ENCODE data around the gene FGF18. TPM values are rescaled to one million over a fixed set of nuclear protein-coding genes. Genes with fewer than 3 reads are reported as not detected.

The FGF18 gene
- total RNA-seq, 1 experiment from 2014 or later = 0.94 TPM

DNA sequence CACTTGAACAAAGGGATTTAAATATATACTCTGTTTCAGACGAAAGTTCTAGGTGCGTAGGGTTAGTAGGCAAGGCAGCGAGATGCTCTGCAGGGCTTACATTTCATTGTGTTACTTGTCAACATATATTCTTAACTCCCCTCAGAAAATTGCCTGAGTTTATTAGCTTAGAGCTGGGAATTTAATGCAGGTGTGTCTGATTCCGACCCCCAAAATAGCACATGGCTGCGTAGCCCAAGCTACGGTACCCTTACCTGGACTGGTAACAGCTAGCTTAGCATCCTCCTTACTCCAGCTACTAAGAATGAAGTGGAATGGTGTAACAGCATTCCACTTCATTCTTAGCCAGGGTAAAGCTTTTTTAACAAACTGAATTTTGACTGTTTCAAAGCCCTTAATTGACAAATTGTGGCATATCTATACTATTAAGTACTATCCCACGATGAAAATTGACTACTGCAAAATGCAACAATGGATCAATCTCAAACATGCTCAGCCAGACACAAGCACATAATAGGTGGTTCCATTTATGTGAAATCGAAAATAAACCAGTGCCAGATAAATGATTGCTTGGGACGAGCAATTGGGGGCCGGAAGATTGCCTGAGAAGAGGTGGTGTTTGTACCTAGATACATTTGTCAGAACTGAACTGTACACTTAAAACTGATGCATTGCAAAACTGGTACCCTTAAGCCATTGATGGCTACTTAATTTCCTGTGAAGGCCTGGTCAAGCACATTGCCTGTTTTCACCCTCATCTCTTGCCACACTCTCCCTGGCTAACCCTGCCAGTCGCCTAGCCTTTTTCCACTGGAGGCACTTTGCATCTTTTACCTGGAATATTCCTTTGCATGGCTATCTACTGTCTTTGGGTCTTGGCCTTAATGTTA lies 3.0 kb upstream of the FGF18 start:
- H3K4me3 Mint-ChIP-seq = no peak overlapping the region
- no peak for DNase-seq
- Histone ChIP-seq H2BK20ac (ENCODE audit: low read depth, low read length, poor library complexity, severe bottlenecking) (no peak overlapping the region), H4K91ac (ENCODE audit: insufficient read length, low read depth, low read length) (no peak overlapping the region), H3K4me1 (ENCODE audit: insufficient read depth, low read length) (no peaks in the 10 kb centered on the region; the same call in 1 of the 2 replicates), H3K9ac (ENCODE audit: extremely low read depth, insufficient read length, low read length) (no peak overlapping the region), H3K56ac (ENCODE audit: insufficient read length, low read depth, low read length) (no peak overlapping the region), H3K27ac (ENCODE audit: insufficient read length, low read depth, low read length) (no peak overlapping the region), H3K79me2 (ENCODE audit: insufficient read depth, low read length) (no peaks in the 10 kb centered on the region), H3K9me3 (ENCODE audit: control insufficient read depth, low read depth, low read length) (no peaks in the 10 kb centered on the region), H3K14ac (ENCODE audit: insufficient read depth, low read length) (no peak overlapping the region), H2BK5ac (ENCODE audit: insufficient read length, low read length) (no peak overlapping the region), H4K20me1 (ENCODE audit: control insufficient read depth, insufficient read depth, insufficient read length) (no peaks in the 10 kb centered on the region), H2BK12ac (ENCODE audit: insufficient read length, low read depth, low read length) (no peak overlapping the region), H2BK120ac (ENCODE audit: low read depth, low read length, poor library complexity, severe bottlenecking) (no peak overlapping the region), H3K27me3 (ENCODE audit: insufficient read depth, low read length) (peaks cover 11% of the 10 kb centered on the region; the same call in 1 of the 2 replicates), H3K23me2 (ENCODE audit: insufficient read length, low read depth, low read length, poor library complexity, severe bottlenecking) (peaks cover 16% of the 10 kb centered on the region), H3K23ac (ENCODE audit: insufficient read length, low read depth, low read length) (no peak overlapping the region), H3T11ph (ENCODE audit: low read length) (no peak overlapping the region), H2AFZ (ENCODE audit: low read length) (no peak overlapping the region), H3K4me2 (ENCODE audit: insufficient read depth, insufficient read length, low read length) (no peak overlapping the region), H4K5ac (ENCODE audit: insufficient read length, low read depth, low read length) (no peak overlapping the region), H3K18ac (ENCODE audit: insufficient read length, low read depth, low read length) (no peak overlapping the region), H3K4ac (ENCODE audit: low read depth, low read length) (no peak overlapping the region), H2AK5ac (ENCODE audit: insufficient read length, low read length) (no peak overlapping the region), H2BK15ac (ENCODE audit: low read depth, low read length) (no peak overlapping the region), H4K8ac (replicated peaks; ENCODE audit: insufficient read length, low read depth, low read length) (no peak overlapping the region), H3K79me1 (ENCODE audit: insufficient read depth, low read depth, low read length, poor library complexity, severe bottlenecking) (no peaks in the 10 kb centered on the region)
- WGBS (ENCODE audit: extremely low coverage, insufficient read length, low lambda C conversion rate) = no CpG with 5 or more reads among the region's 11 CpGs
- TF ChIP-seq, protein P1, sequence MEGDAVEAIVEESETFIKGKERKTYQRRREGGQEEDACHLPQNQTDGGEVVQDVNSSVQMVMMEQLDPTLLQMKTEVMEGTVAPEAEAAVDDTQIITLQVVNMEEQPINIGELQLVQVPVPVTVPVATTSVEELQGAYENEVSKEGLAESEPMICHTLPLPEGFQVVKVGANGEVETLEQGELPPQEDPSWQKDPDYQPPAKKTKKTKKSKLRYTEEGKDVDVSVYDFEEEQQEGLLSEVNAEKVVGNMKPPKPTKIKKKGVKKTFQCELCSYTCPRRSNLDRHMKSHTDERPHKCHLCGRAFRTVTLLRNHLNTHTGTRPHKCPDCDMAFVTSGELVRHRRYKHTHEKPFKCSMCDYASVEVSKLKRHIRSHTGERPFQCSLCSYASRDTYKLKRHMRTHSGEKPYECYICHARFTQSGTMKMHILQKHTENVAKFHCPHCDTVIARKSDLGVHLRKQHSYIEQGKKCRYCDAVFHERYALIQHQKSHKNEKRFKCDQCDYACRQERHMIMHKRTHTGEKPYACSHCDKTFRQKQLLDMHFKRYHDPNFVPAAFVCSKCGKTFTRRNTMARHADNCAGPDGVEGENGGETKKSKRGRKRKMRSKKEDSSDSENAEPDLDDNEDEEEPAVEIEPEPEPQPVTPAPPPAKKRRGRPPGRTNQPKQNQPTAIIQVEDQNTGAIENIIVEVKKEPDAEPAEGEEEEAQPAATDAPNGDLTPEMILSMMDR (conservative IDR thresholded peaks at IDR 0.05) = no peak
- H3K9me3 Mint-ChIP-seq = no peaks in the 10 kb centered on the region
- peaks cover 16 to 21% of the 10 kb centered on the region in 2 experiments for H3K4me1 Mint-ChIP-seq
- H3K27ac Mint-ChIP-seq = no peak overlapping the region
- H3K36me3 Mint-ChIP-seq (ENCODE audit: insufficient read depth in 1 of 3, low read depth in 3 of 3) = peaks cover 14 to 26% (median 17%) of the 10 kb centered on the region in 3 experiments
- H3K27me3 Mint-ChIP-seq (ENCODE audit: low read depth) = peaks cover 27% of the 10 kb centered on the region
